MM.1S (cell line): Measurements from ENCODE around the gene TRIM71.

ENCODE experiments used
- DNase-seq: peaks from one replicate; pipeline ENCODE4 v3.0.0-alpha.2; 2015
- H2AFZ ChIP-seq: fragments of 300-600 bp; sonication (generic); 2 replicates; pipeline ENCODE4 v1.6.0; 2016; ENCODE audit warnings: antibody characterized with exemption, low read length
- H3F3A ChIP-seq: fragments of 300-600 bp; sonication (generic); 2 replicates; pipeline ENCODE4 v1.6.1; 2016; ENCODE audit warnings: mild to moderate bottlenecking, antibody characterized with exemption, low read length, moderate library complexity, mixed read lengths; ENCODE audit not compliant: insufficient read depth
- H3K27ac ChIP-seq: fragments of 300-600 bp; sonication (generic); 2 replicates; pipeline ENCODE4 v1.5.1; 2016; ENCODE audit warnings: mild to moderate bottlenecking, low read length
- H3K27me3 ChIP-seq: fragments of 300-600 bp; sonication (generic); replicated peaks from 2 replicates; pipeline ENCODE4 v1.6.0; 2016; ENCODE audit warnings: low read length; ENCODE audit not compliant: insufficient read depth
- H3K36me3 ChIP-seq: fragments of 300-600 bp; sonication (generic); replicated peaks from 2 replicates; pipeline ENCODE4 v1.6.1; 2016; ENCODE audit warnings: mild to moderate bottlenecking, low read length, mixed read lengths; ENCODE audit not compliant: insufficient read depth
- H3K4me1 ChIP-seq: fragments of 300-600 bp; sonication (generic); 2 replicates; pipeline ENCODE4 v1.6.1; 2016; ENCODE audit warnings: low read length, mixed read lengths
- H3K4me2 ChIP-seq: fragments of 300-600 bp; sonication (generic); 2 replicates; pipeline ENCODE4 v1.6.0; 2016; ENCODE audit warnings: low read depth, low read length
- H3K4me3 ChIP-seq: fragments of 300-600 bp; sonication (generic); 2 replicates; pipeline ENCODE4 v1.5.1; 2016; ENCODE audit warnings: low read length, mixed read lengths
- H3K79me2 ChIP-seq: fragments of 300-600 bp; sonication (generic); 2 replicates; pipeline ENCODE4 v1.6.1; 2016; ENCODE audit warnings: mixed run types, low read length, mixed read lengths
- H3K9ac ChIP-seq: fragments of 300-600 bp; sonication (generic); 2 replicates; pipeline ENCODE4 v1.6.1; 2016; ENCODE audit warnings: low read length, mixed read lengths
- H3K9me2 ChIP-seq: fragments of 300-600 bp; sonication (generic); replicated peaks from 2 replicates; pipeline ENCODE4 v1.6.1; 2016; ENCODE audit warnings: mild to moderate bottlenecking, low read length, mixed read lengths; ENCODE audit not compliant: insufficient read depth
- H3K9me3 ChIP-seq: fragments of 300-600 bp; sonication (generic); replicated peaks from 2 replicates; pipeline ENCODE4 v1.6.1; 2016; ENCODE audit warnings: mild to moderate bottlenecking, low read length, mixed read lengths; ENCODE audit not compliant: insufficient read depth
- H4K20me1 ChIP-seq: fragments of 300-600 bp; sonication (generic); 2 replicates; pipeline ENCODE4 v1.6.1; 2016; ENCODE audit warnings: mild to moderate bottlenecking, low read length, moderate library complexity, mixed read lengths; ENCODE audit not compliant: insufficient read depth
- EZH2 ChIP-seq: fragments of 300-600 bp; sonication (generic); optimal IDR thresholded peaks from 2 replicates; pipeline ENCODE3; 2017; ENCODE audit warnings: low read depth, mild to moderate bottlenecking, antibody characterized with exemption, low read length, mixed read lengths
- EZH2phosphoT487 ChIP-seq: fragments of 300-600 bp; sonication (generic); IDR thresholded peaks from 2 replicates; pipeline ENCODE4 v1.6.1; 2018; ENCODE audit warnings: antibody characterized with exemption, low read length
- TF ChIP-seq, protein P1 (sequence below): fragments of 300-600 bp; sonication (generic); IDR thresholded peaks from 2 replicates; pipeline ENCODE4 v1.5.1; 2016; ENCODE audit warnings: antibody characterized with exemption, low read length, mixed read lengths

The TRIM71 gene

DNA sequence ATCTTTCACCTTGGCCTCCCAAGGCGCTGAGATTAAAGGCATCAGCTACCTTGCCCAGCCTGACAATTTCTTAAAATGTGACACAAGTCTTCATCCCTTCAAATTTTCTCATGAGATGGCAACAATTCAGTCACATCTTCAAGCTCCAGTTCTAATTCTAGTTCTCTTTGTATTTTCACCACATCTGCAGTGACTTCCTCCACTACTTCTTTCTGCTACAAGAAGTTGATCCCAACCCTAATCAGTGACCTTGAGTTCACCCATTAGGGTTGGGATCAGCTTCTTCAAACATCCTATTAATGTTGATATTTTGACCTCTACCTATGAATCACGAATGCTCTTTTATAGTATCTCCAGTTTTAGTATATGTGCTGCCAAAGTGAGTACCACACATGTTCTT is 59.8 kb downstream of the TRIM71 start:
- H3K36me3 ChIP-seq: no peaks in the 10 kb centered on the region
- H3K9ac ChIP-seq: no peak overlapping the region
- no peak overlapping the region for H3K4me3 ChIP-seq
- H3K4me2 ChIP-seq: no peak overlapping the region
- no peaks in the 10 kb centered on the region for H3K27me3 ChIP-seq
- DNase-seq: no peak
- H3K79me2 ChIP-seq: no peaks in the 10 kb centered on the region
- TF ChIP-seq EZH2 (no peak), EZH2phosphoT487 (no peak)
- no peaks in the 10 kb centered on the region for H3K9me2 ChIP-seq
- no peaks in the 10 kb centered on the region for H3F3A ChIP-seq
- H3K4me1 ChIP-seq: no peaks in the 10 kb centered on the region
- H4K20me1 ChIP-seq: no peaks in the 10 kb centered on the region
- H3K27ac ChIP-seq: no peak overlapping the region
- H3K9me3 ChIP-seq: no peaks in the 10 kb centered on the region
- H2AFZ ChIP-seq: no peak overlapping the region

GRCh38 chr3:32880225-32880624 is 62.4 kb downstream of the TRIM71 start:
- Histone ChIP-seq H3K9ac (no peak overlapping the region), H3K27ac (no peak overlapping the region), H3K4me3 (no peak overlapping the region), H3K9me3 (no peaks in the 10 kb centered on the region), H3F3A (peaks cover 13% of the 10 kb centered on the region), H4K20me1 (no peaks in the 10 kb centered on the region), H2AFZ (no peak overlapping the region), H3K4me1 (peaks cover 24% of the 10 kb centered on the region), H3K79me2 (no peaks in the 10 kb centered on the region), H3K27me3 (no peaks in the 10 kb centered on the region), H3K4me2 (no peak overlapping the region), H3K36me3 (no peaks in the 10 kb centered on the region), H3K9me2 (no peaks in the 10 kb centered on the region)
- DNase-seq: no peak
- TF ChIP-seq EZH2phosphoT487 (no peak), EZH2 (no peak)
- TF ChIP-seq, protein P1, sequence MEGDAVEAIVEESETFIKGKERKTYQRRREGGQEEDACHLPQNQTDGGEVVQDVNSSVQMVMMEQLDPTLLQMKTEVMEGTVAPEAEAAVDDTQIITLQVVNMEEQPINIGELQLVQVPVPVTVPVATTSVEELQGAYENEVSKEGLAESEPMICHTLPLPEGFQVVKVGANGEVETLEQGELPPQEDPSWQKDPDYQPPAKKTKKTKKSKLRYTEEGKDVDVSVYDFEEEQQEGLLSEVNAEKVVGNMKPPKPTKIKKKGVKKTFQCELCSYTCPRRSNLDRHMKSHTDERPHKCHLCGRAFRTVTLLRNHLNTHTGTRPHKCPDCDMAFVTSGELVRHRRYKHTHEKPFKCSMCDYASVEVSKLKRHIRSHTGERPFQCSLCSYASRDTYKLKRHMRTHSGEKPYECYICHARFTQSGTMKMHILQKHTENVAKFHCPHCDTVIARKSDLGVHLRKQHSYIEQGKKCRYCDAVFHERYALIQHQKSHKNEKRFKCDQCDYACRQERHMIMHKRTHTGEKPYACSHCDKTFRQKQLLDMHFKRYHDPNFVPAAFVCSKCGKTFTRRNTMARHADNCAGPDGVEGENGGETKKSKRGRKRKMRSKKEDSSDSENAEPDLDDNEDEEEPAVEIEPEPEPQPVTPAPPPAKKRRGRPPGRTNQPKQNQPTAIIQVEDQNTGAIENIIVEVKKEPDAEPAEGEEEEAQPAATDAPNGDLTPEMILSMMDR: no peak

- H3K4me1 ChIP-seq: peaks cover 27% of the 10 kb centered on the region
Measured at GRCh38 chr3:32881624-32882023, 63.8 kb downstream of the TRIM71 start.

DNA sequence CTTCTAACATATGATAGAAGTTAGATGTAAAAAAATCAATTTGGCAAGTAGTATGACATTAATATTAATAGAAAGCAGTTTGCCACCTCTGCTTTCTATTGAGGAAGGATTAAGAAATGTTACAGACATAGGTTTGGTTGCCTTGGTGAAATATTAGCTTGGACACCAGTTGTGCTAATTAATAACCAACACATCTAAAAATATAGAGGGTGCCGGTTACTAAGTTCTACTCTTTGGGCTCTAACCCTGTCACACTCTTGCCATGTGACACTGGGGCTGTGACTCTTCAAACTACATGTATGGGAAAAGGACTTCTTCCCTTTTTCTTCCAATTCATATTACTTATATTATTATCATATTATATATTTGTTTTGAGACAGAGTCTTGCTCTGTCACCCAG is 64.4 kb downstream of the TRIM71 start:
- Histone ChIP-seq H3F3A (peaks cover 16% of the 10 kb centered on the region), H3K79me2 (no peaks in the 10 kb centered on the region), H3K4me2 (no peak overlapping the region), H3K4me3 (no peak overlapping the region), H3K36me3 (no peaks in the 10 kb centered on the region), H3K27ac (no peak overlapping the region; the same call in 1 of the 2 replicates), H3K9ac (no peak overlapping the region), H2AFZ (no peak overlapping the region), H4K20me1 (no peaks in the 10 kb centered on the region), H3K9me3 (no peaks in the 10 kb centered on the region), H3K4me1 (peaks cover 33% of the 10 kb centered on the region), H3K9me2 (no peaks in the 10 kb centered on the region), H3K27me3 (no peaks in the 10 kb centered on the region)
- DNase-seq: no peak
- TF ChIP-seq EZH2 (no peak), EZH2phosphoT487 (no peak)
- TF ChIP-seq, protein P1: no peak

More at GRCh38 chr3:32881624-32882023, 63.8 kb downstream of the TRIM71 start:
- Histone ChIP-seq H3K4me3 (no peak overlapping the region), H3F3A (peaks cover 13% of the 10 kb centered on the region), H2AFZ (no peak overlapping the region), H3K79me2 (no peaks in the 10 kb centered on the region), H3K4me2 (no peak overlapping the region), H3K27me3 (no peaks in the 10 kb centered on the region), H3K9me2 (no peaks in the 10 kb centered on the region), H3K36me3 (no peaks in the 10 kb centered on the region), H3K9me3 (no peaks in the 10 kb centered on the region), H3K27ac (no peak overlapping the region), H3K9ac (no peak overlapping the region), H4K20me1 (no peaks in the 10 kb centered on the region)
- no peak for DNase-seq
- TF ChIP-seq EZH2phosphoT487: no peak
- TF ChIP-seq, protein P1: no peak
